HPDE6-E6E7 (cell line): ENCODE data around the gene KIF18A.
"Not testable (repeated sequence)": the region's sequence is repeated elsewhere in the genome, so short reads cannot be mapped to it uniquely, and the experiment has no call there.

ENCODE experiments used
- DNase-seq: peaks from one replicate; pipeline ENCODE4 v3.0.0; 2011; ENCODE audit warnings: missing footprints; ENCODE audit errors: extremely low spot score

KIF18A gene

DNA sequence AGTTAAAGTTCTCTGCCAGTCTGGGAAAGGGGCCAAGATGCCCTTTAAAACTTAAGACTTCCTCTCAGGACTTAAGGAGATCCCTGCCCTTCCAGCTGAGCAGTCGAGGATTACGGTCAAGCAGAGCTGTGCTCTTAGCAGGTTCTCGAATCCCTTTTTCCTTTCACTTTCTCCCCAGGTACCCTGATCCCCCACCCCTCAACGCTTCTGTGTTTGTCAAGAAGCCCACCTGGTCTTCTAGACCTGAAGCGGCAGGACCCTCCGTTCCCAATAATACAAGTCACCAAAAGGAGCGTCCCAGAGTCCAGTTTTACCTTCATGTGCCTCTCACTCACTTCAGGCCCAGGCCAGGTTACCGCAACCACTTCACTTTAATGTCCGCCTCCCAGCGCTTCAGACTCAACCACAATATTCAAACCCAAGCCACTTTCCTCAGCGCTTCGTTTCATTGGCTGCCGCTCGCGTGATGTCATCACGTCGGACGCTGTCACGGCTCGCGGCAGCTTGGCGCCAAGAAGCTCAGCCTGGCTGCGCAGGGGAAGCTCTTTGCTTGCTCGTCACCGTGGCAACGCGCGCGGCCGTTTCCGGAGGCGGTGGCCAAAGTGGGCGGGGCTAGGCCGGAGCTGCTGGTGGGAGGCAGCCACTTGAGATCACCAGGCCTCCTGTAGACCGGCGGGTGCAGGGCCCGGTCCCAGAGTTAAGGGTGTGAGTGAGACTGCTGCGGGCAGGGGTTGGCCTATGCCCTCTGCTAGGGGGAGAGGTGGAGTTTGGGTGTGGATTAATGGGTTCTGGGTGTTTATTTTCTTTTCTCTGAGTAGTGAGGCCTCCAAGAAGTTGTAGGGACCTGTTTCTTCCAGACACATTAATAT is at the start of gene KIF18A, which contains the start of gene METTL15:
Gene KIF18A (minus strand): TSS at position 407 of the 869 bp plus-strand sequence. CDS start 10,209 bp downstream, outside the sequence.
Gene METTL15 (plus strand): TSS at position 639 of the 869 bp plus-strand sequence. CDS start 4,947 bp downstream, outside the sequence.
- DNase-seq, result peak; percentile 77

GRCh38 chr11:28153586-28153985 is 45.6 kb upstream of the KIF18A start:
- no peak for DNase-seq

DNA sequence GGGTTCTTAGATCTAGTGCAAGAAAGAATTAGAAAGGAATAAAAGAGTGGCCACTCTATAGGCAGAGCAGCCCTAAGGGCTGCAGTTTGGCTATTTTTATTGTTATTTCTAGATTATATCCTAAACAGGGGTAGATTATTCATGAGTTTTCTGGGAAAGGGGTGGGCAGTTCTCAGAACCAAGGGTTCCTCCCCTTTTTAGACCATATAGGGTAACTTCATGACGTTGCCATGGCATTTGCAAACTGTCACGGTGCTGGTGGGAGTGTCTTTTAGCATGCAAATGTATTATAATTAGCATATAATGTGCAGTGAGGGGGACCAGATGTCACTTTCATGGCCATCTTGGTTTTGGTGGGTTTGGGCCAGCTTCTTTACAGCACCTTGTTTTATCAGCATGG is 44.8 kb upstream of the KIF18A start:
- no peak for DNase-seq

DNA sequence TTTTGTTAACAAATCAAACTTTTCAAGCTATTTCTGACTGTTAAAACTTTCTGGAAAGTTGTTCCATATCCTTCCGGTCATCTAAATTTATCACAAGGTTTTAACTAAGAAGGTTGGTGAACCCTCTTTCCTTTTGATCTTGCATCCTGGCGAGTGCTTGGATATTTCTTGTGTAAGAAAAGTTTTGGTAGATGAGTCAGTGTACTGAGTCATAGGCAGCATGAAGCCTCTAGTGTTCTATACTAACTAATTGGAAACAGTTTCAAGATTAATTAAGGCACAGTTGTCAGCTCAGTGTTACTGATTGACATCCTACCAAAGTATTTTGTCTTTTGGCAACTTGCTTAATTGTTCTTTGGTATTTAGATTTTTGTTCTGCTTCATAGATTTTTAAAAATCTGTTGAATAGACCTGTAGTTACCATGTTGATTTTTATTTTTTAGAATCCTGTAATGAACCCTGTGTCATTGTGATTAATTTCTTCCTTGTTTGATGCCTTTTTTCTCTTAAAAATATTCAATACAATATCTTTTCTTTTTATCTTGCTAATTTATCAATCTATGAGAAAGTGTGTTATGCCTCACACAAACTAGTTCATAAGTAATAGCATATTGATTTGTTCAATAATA is 38.3 kb upstream of the KIF18A start:
- DNase-seq, result peak; percentile 45

GRCh38 chr11:28144808-28145207 is 36.9 kb upstream of the KIF18A start:
- DNase-seq, result no peak

DNA sequence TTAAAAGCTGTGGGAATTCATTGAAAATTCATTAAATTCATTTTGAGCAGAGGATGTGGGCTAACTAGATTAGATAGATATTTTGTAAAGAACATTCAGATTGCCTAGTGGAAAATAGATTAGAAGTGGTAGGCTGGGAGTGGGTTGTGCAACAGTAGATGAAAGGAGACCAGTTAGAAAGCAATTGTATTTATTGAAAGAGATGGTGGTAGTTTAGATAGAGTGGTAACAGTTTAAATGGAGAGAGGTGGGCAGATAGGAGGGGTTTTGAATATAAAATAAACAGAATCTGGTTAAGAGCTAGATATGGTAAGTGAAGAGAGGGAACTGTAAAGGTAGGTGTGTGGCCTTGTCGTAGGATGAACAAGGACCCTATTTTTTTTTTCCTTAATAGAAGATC is 34.8 kb upstream of the KIF18A start:
- DNase-seq, result no peak

DNA sequence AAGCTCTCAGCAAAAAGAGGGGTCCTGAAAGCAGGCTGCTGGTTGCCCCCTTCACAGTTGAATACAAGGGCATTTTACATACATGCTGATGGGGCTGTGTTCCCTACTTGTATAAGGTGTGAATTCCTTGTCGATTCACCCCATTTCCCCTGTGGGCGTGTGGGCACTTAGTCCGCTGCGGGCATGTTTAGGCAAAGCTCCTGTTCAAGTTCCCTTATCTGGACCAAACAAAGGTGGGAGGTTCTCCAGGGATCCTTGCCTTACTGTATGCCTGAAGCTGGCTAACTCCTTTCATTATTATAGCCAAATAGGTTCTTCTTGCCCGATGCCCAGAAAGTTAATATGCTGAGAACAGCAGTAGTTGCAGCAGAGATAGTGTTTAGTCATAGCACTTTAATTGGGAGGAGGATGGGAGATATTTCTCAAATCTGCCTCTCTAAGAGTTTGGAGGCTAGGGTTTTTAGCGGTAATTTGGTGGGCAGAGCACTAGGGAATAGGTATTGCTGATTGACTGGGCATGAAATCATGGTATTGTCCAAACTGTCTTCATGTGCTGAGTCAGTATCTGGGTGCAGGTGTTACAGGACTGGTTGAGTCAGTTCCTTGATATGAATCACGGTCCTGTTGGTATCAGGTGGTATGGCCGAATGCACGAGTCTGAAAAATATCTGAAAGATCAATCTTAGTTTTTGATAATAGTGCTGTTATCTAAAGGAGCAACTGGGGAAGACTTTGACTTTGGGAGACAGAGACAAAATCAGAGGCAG is 32.9 kb upstream of the KIF18A start:
- peak; percentile 58 for DNase-seq

DNA sequence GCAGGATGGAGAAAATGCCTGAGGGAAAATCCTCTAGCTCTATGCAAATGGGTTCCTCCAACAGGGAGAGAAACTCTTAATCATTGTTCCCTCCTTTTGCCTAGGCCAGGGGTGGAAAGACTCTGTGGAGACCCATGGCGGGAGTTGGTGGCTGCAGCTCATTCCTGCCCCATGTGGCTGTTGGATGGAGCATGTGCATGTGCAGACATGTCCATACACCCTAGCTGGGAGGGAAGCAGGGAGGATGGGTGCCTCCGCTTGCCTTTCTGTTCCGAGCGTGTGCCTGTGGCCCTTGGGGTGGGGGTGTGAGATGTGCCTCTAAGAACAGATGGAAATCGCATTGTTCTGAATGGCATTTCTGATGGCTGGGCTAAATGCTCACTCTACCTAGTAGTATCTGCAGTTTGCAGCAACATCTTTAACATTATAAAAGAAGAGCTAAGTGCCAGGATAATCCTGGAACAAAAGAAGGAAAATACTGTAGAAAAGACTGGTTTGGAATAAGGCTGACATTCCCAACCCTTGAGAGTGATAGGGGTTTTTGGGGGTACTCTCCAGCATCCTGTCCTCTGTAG is 32.0 kb upstream of the KIF18A start:
- DNase-seq, result no peak

DNA sequence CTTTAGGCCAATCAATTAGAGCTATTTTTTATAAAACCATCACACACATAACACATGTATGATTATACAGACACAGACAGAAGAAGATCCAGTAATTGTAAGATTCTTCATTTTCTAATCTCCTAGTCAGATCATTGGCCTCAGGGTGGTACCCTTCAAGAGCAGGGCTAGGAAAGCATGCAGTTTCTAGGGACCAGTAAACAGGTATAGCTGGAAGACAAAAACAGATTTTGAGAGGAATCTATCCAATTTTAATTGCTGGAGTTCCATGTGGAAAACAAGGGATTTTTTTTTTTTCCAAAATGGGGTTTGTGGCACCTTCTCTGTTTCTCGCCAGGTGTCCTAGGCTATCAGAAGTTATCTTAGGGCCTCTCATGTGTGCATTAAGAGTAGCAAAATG is 29.9 kb upstream of the KIF18A start:
- no peak for DNase-seq

- DNase-seq, result no peak
Observed at GRCh38 chr11:28137366-28137765, 29.4 kb upstream of the KIF18A start.

- DNase-seq, result not testable (repeated sequence)
Observed at GRCh38 chr11:28136157-28136556, 28.2 kb upstream of the KIF18A start.

GRCh38 chr11:28133146-28133545 is 25.2 kb upstream of the KIF18A start:
- no peak for DNase-seq

- no peak for DNase-seq
Observed at GRCh38 chr11:28132548-28132947, 24.6 kb upstream of the KIF18A start.

GRCh38 chr11:28123151-28123581 is 15.2 kb upstream of the KIF18A start:
- no peak for DNase-seq

DNA sequence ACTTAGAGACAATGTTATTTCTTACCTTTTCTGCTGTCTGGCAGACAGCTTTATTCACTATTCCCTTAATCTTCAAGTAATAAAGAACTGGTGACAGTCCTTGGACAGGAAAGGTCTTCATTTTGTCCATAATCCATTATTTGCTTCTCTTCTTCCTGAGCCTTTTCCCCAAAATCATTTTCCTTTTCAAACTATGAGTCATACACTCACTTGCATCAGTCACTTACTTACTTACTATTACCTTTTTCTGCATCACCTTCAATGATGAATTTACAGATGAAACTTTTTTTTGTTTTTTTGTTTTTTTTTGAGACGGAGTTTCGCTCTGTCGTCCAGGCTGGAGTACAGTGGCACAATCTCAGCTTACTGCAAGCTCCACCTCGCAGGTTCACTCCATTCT is 9.8 kb upstream of the KIF18A start:
- no peak for DNase-seq

DNA sequence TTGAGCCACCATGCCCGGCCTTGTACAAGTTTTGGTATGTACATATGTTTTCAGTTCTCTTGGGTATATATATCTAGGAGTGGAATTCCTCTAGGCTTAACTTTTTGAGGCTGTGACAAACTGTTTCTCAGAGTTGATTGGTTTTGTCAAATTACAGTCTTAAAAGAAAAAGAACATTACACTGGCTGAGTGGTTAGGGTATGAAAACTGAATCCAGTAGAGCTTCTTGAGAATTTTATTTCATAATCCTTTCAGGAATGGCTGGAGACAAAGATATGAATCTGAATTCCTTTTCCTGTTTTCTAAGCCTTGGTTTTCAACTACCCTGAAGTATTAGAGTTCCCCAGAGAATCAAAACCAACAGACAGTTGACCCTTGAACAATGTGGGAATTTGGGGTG is 6.8 kb upstream of the KIF18A start:
- no peak for DNase-seq

- DNase-seq, result no peak
Observed at GRCh38 chr11:28114116-28114515, 6.2 kb upstream of the KIF18A start.

DNA sequence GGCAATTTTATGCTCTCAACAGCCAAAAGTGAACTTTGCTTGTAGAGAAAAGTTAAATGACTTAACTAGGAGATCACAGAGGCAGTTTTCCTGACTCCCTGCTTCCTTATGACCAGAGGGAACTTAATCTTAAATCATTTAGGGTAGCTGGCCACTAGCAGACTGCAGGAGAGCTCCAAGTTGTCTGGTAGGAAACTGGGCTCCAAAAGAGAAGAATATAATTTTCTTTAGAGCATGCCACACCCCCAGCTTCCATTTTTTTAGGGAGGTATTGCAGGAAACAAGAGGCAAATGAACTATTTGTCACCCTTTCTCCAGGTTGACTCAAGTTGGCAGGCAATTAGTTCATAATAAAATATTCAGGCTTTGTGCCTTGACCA is 2.9 kb upstream of the KIF18A start:
- DNase-seq, result no peak

DNA sequence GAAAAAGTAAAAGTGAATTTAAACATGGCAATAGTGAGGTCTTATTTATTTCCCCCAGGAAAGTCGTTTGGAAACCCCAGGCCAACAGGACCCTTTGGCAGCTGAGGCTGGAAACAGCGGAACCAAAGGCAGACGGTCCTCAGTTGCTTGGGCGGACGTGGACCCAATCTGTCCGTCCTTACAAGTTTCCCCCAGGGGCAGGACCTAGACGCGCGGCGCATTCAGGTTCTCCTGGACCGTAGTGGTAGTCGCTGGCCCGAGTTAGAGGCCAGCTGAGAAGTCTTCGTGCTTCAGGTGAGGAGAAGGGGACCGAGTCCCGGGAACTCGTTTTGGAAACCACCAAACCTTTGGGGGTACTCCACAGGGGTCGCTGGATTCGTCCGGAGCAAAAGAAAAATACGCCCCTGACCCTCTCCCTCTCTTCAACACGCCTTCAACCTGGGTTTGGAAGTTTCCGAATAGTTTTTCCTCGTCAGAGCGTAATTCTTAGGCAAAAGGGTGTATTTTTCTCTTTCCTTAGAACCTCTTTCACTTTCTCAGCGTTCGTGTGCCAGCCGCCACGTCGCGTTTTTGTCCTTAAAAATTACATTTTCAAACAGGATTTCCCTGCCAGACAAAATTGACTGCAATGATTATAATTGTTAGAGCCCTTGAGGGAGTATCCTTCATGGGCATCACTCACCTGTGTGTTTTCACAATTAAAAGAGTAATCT is 2.3 kb upstream of the KIF18A start:
- peak; percentile 36 for DNase-seq

GRCh38 chr11:28108958-28109357 is 1.0 kb upstream of the KIF18A start:
- no peak for DNase-seq

GRCh38 chr11:28107191-28107749 is 686 bp downstream of the KIF18A start:
- no peak for DNase-seq
